HG02759 (cell line): ENCODE measurements around the gene STK17B.
A peak's percentile ranks its signal among the peaks of the same experiment; 100 is the strongest.

Experiments used
- ATAC-seq: cut with Tn5 transposase; IDR thresholded peaks from one replicate; pipeline ENCODE4 v1.9.1; 2021; ENCODE audit warnings: mild to moderate bottlenecking, moderate library complexity; ENCODE audit not compliant: unreplicated experiment

STK17B gene

DNA sequence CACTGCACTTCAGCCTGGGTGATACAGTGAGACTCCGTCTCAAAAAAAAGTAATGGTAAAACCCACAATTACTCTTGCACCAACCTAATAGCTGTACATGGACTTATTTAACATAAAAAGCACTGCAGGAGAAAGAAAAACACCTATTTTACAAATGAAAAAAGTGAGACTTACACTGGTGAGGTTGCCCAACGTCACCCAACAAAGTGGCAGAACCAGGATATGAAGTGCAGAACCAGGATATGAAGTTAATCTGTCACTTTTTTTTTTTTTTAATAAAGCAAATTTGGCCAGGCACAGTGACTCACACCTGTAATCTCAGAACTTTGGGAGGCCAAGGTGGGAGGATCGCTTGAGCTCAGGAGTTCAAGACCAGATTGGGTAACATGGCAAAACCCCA lies 13.5 kb upstream of the STK17B start:
- ATAC-seq = no peak

DNA sequence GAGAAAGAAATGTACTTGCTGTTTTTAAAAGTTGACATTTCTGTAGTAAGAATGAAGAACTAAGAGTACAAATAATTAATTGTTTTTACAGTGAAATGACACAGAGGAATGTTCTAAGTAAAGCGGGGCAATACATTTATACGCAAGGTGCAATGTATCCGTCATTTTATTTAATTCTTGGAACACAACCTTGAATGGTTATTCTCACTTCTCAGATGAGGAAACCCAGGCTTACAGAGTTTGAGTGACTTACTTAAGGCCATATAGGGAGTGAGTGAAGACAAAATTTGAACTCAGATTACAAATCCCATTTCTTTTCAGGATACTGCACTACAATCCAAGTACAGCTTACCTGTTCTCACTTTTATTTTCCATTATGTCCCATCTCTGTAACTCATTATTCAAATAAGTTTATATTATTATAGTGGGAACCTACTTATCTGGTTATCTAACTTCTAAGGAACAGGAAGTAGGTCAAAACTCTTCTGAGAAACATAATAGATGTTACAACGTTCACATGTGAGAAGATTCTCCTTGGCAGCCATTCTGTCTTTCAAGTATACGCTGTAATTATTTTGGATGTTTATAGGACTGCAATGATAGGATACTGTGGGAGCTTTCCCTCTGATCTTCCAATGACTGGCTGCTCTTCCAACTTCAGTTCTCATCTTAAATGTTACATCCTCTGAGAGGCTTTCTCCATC lies 12.3 kb upstream of the STK17B start:
- ATAC-seq = no peak

DNA sequence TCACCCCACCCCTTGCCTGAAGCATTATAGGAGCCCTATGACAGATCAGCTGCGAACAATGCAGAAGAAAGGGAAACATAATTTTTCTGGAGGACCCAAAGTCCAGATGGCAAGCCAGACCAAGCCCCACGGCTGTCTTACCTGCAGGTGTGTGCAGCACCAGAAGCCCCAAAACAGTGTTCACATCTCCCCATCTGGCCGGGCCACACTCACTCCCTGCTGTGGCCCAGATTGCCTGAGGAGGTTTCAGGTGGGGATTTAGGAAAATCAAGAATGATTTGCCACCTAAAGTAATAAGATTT lies 11.7 kb upstream of the STK17B start:
- no peak for ATAC-seq

DNA sequence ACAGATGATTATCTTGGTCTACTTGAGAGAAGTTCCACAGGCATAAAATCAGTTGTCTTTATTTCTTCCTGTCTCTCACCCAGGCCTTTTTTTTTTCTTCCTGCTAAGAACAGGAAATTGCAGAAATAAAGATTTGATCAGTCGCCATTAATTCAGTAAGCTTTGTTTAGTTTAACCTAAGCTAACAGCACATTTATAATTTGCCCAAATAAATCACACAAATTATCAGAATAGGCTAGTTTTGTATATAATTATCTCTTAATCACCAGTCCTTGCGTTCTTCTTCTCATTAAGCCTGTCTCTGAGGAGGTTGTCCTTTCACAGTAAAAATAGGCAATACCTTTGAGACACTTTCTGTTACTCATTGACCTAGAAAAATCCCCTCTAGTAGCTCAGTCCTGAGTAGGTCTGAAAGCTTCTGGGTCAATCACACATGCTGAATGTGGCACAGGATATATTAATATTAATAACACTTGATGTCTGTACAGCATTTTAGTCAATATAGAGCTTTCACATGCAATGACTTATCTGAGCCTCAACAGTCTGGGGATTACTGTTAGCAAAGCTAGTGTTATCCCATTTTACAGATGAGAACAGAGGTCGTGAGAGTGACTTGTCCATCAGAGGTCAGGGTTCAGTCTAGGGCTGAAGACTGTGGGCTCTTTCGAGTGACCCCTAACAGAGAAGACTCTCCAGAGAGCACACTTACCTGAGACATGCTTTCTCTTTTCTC lies 11.2 kb upstream of the STK17B start:
- ATAC-seq = peak; percentile 90

DNA sequence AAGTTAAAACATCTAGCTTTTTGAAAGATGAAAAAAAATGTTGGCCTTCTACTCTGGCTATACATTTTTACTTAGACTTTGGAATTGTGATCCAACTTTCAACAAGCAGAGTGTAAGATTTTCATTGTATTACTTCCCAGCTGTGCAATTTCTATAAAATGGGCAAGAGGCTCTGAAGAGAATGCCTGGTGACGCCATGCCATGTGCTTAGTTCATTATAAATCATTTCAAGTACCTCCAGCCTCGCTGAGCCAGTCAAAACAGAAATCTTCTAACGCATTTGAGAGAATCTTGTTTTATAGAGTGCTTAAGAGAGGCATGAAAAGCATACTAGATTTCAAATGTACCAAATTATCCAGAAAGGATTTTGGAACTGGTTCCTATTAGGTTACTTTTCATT lies 10.1 kb upstream of the STK17B start:
- ATAC-seq = no peak

DNA sequence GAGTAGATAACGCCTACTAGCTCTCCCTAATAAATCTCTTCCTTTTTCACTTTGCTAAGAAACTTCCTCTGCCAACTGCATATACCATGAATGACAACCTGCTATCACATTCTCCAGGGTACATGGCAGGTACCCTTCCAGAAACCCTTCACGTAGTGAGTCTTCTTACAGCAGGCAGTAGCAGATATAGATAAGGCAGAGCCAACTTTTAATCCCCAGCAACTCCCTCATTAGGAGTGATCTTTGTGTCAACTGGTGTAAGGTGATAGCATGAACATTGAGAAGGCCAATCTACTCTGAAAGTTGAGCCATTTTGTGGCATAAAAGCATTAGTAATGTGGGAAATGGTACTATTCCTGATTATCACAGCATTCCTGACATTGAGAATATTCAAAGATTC lies 5.7 kb upstream of the STK17B start:
- ATAC-seq = no peak

DNA sequence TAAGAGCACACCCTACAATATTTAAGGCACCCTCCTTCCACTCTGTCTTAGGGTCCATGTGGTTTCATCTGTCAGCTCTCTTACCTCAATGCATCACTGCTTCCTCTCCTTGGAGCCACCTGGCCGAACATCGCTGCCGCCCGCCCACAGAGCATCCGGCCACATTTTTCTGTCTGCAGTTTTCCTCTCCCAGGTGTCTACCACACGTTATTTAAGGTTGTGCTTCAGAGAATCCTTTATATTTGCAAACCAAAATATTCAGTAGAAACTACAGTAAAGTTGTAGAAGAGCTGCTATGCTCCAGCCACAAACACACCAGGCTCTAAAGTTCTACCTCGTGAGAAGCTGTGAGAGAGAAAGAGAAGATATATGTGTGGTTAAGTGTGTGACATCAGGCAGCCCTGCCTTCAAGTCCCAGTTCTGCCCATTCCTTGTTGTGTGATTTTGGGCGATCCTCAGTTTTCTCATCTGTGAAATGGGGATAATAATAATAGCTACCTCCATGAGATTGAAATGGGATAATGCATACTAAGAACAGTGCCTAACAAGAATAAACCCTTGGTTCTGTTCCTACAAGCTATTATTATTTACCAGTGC lies 4.9 kb upstream of the STK17B start:
- ATAC-seq = peak; percentile 65

DNA sequence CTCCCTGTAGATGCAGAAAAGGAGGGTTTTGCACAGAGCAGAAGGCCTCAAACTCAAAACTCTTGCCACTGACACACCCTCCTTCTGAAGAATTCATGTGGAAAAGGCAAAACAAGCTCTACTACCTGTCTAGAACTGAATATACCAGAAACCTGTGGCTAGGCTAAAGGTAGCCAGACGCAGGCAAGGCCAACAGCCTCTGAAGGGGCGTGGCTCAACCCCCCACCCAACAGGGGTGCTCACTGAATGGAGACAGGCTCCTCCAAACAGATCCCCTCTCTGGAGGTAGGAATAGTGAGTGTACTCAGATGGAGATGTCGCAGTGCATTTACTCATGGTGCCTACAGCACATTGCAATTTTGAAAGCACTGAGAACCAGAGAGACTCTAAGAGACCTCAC lies 3.0 kb upstream of the STK17B start:
- ATAC-seq = no peak

DNA sequence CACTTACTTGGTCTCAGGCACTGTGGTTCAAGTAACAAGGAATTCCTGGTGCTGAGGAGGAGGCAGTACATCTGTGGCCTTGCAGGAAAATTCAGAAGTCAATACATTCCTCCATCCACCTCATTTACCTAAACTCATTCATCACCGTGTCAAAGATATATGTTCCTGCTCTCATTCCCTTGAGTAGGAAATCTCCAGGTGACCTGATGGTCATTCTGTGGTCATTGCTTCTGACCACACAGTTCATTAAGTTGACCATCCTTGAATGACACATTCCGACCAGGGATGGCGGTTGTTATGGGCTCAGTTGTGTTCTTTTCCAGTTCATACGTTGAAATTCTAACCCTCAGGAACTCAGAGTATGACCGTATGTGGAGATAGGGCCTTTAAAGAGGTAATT lies 2.1 kb upstream of the STK17B start:
- no peak for ATAC-seq

DNA sequence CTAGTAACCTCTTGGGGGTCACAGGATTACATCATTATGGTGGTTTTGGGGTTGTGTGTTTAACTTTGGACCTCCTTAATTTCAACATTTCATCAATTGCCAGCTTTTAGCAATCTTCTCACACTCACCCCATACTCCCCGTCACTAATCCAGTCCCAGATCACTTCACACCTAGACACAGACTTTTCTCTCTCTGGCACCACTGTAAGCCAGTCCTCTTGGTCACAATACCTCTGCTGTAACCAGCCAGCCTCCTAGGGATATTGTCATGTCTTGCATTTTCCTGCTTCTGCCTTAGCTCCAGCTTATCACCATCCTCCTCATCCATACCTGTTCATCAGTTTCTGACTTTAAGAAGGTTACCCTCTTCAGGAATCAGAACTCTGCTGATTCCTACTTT lies 1.6 kb upstream of the STK17B start:
- no peak for ATAC-seq

DNA sequence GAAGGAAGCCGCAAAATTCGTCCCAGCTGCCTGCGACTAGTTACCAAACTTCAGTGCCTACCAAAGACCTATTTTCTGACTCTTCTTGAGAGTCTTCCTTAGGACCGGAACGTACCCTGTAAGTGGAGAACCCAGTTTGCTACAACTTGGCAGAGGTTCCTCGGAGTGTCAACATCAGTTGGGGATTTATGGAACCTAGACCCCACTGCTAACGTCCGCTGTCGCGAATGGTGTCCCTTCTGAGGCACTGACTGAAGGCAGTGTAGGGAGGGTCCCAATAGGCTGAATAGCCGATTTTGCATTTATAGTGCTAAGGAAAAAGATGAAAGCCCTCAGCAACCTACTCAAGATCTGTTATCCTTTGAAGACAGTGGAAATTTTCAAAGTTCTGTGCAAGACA lies 568 bp upstream of the STK17B start:
- no peak for ATAC-seq

DNA sequence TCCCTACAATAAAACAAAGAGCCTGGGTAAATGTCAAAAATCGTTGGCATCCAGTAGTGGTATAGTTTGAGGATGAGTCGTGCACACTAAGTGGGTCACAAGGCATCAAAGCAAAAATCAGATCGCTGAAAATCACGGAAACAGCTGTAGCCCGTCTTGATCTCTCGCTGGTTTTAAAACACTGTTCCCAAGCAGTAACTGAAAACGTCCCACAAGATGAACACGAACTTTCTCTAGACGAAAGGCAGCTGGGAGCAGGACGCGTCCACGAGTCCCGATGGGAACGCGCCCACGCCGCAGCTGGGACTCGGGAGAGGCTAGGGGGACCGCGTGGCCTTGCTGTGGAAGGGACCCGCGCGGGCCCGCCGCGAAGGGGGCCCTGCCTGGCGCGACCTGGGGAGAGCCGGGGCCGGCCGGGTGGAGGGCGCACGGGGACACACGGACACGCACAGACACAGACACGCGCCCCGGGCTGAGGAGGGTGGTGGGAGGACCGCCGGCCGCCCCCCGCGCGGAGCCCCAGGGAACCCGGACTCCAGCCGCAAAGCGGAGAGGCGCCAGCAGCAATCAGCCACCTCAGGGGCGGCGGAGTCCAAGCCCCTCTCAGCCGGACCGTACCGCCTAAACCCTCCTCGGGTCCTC lies 651 bp downstream of the STK17B start:
- ATAC-seq = peak; percentile 12

DNA sequence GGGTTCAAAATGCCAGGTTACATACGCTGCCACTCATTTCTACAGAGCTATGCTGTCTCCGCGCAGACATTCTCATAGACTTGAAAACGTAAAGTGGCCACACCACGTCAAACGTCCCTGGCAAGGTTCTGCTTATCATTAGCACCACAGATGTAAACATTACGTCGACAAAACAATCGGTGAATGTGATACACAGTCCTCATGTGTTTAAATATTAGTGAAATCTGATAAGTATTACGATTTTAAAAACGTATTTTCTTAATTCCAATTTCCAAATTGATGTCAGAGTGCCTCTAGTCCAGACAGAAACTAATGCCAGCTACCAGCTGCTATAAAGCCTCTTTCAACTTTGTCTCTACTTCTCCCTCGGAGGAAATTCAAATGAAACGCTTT lies 1.2 kb downstream of the STK17B start:
- ATAC-seq = peak; percentile 22

DNA sequence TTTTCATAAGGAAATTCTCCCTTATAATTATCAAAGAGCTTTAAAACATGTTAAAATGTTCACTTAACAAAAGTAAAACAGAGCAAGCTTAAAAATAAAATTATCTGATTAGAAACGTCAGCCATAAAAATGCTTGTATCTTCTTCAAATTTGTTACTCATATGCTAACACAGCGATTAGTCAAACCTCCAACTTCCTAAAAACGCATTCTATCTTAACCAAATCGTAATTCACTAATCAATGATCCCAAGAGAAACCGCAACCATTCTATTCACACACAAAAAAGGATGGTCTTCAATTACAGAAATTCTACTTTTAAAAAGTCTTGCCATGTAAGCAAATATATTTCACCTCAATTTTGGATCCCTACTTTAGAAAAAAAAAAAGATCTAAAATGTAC lies 1.9 kb downstream of the STK17B start:
- ATAC-seq = no peak

DNA sequence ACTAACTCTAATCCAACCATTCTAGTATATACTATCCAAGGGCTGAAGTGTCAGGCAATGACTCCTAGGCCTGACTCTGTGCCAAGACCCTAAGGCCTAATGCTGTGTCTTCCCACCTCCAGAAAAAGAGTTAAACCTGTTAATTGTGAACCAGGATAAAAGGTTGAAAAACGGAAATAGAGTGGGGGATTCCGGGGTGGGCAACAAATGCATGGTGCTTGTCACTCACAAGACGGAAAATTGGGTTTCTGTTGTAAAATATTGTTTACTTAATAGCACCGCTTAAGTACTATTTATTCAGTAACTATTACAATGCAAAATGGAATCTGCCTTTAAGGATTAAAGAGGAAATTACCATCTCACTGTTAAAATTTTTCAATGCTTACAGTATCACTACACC lies 3.2 kb downstream of the STK17B start:
- ATAC-seq = no peak

DNA sequence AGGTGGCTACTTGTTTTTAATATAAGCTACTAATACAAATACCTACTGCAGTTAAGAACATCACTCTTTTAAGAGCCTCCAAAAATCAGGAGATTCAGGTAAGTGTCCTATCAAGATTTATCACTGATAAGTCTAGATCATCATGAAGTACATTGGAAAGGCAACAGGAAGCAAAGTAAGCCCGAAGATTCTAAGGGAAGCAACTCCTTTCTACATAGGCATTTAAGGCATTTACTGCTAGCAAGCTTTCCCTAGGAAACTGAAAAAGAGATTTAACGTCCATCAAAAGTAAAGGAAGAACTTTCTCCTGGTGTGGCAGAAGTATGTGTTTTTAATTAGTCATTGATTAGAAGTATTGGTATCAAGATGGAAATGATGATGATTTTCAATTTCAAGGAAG lies 3.7 kb downstream of the STK17B start:
- no peak for ATAC-seq

DNA sequence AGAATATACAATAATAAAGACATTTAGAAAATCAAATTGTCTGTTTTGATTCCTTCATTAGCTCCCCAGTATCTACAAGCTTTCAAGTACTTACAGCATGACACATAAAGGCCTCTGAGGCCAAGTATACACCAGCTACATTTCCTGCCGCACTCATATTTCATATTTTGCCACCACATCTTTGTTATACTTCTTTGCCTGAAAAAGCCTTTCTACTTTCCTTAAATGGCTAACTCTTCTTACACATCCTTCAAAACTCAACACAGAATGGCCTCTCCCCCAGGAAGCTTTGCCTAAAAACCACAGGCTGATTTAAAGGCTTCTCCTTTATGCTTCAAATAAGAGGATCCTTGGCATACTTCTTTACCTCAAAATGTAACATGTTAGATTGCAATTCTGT lies 4.5 kb downstream of the STK17B start:
- no peak for ATAC-seq

DNA sequence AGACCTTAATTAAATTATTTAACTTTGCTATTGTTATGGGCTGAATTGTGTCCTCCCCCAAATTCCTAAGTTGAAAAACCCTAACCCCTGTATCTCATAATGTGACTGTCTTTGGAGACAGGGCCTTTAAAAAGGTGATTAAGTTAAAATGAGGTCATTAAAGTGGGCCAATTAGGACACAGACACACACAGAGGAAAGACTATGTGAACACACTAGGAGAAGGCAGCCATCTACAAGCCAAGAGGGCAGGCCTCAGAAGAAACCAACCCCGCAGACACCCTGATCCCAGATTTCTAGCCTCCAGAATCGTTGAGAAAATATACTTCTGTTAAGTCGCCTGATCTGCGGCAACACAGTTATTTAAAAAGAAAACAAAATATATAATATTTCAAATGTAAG lies 6.4 kb downstream of the STK17B start:
- no peak for ATAC-seq

DNA sequence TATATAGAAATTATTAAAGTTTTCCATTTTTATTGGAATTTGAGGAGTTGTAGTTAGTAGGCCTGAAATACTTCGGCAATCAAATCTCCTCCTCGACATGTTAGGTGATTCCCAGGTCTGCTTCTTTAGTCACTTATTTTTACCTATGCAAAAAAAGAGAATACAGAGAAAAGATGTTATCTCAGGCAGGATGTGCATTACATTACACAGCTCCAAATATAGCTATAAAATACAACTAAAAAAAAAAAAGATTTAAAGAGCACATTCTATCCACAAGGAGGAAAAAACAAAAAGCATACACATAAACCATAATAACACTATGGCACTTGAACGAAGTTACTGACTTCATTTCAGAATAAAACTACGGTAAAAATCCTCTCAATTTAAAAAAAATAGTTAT lies 8.1 kb downstream of the STK17B start:
- ATAC-seq = no peak

DNA sequence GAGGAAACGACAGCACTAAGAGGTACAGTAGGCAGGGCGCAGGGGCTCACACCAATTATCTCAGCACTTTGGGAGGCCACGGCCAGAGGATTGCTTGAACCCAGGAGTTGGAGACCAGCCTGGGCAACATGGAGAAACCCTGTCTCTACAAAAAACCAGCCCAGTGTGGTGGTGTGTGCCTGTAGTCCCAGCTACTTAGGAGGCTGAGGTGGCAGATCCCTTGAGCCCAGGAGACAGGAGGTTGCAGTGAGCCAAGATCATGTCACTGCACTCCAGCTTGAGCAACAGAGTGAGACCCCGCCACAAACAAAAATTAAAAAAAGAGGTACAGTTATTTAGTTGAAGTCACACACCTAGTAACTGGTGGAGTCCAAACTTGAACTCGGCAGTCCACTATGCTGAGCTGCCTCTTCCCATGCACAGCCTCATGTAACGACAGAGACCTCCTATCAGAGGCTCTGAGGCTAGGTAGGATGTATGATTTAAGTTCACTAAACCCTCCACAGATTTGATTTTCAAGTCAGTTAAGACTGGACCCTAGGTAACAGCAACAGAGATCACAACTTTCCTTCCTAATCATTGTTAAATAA lies 8.7 kb downstream of the STK17B start:
- ATAC-seq = peak; percentile 23

DNA sequence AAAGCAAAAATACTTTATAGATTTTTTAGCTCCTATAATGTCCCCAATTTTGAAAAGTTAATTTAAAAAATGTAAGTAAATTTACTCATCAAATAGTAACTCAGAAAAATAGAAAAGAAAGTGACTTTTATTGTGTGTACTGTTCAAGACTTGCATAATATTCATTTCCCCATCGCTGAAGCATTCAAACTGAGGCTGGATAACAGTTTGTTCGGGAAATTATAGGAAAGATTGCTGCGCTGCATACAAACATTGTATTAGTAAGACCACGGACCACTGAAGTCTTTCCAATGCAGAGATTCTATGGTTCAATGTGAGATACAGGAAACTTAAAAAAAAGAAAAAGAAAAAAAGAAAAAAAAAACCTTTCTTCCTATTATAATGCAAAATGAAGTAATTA lies 10.4 kb downstream of the STK17B start:
- no peak for ATAC-seq

DNA sequence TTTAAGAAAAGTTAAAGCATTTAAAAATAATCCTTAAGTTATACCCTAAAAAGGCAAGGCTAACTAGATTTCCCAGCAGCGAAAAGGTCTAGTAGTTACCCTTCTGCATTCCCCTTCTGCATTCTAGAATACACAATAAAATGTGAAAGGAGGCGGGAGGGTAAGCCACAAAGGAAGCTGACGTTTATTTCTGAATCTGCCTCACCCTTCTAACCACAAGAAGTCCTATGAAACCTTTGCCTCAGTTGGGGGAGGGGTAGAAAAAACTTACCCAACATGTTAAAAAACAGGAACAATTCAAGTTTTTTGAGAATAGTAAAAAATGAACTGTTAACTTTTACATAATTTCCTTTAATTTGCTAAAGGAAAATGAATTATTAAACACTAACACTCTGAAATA lies 11.3 kb downstream of the STK17B start:
- ATAC-seq = peak; percentile 76
